ENCODE measurements around the gene MUC5B. TPM values are rescaled to one million over a fixed set of nuclear protein-coding genes. Genes with fewer than 3 reads are reported as not detected.
"Not testable (repeated sequence)": the region's sequence is repeated elsewhere in the genome, so short reads cannot be mapped to it uniquely, and the experiment has no call there.

The MUC5B gene
- total RNA-seq, 2 experiments from 2014 or later: not detected

- H3K36me3 Mint-ChIP-seq; DNase-seq; ATAC-seq (ENCODE audit: low read depth); H3K27ac Mint-ChIP-seq; H3K4me1 Mint-ChIP-seq; H3K9me3 Mint-ChIP-seq; POLR2A ChIA-PET; H3K27me3 Mint-ChIP-seq; H3K4me3 Mint-ChIP-seq: not testable (repeated sequence)
These were observed 42.6 kb downstream of the MUC5B start for GRCh38 chr11:1265480-1265879.

GRCh38 chr11:1266976-1267375 is 44.1 kb downstream of the MUC5B start:
- H3K27me3 Mint-ChIP-seq; ATAC-seq (ENCODE audit: low read depth); H3K4me3 Mint-ChIP-seq; H3K27ac Mint-ChIP-seq; POLR2A ChIA-PET; H3K9me3 Mint-ChIP-seq; DNase-seq; H3K4me1 Mint-ChIP-seq; H3K36me3 Mint-ChIP-seq: not testable (repeated sequence)

- H3K4me1 Mint-ChIP-seq: peaks cover 5% of the 10 kb centered on the region
- H3K27me3 Mint-ChIP-seq: peaks cover 2% of the 10 kb centered on the region
- no peak for ATAC-seq (ENCODE audit: low read depth)
- no peak overlapping the region for H3K27ac Mint-ChIP-seq
- peaks cover 9% of the 10 kb centered on the region for H3K9me3 Mint-ChIP-seq
- no peak overlapping the region for H3K4me3 Mint-ChIP-seq
- POLR2A ChIA-PET: no interaction called here
- DNase-seq: no peak
- peaks cover 5% of the 10 kb centered on the region for H3K36me3 Mint-ChIP-seq
These were observed 44.7 kb downstream of the MUC5B start for GRCh38 chr11:1267441-1268100.

- Mint-ChIP-seq H3K9me3 (peaks cover 6% of the 10 kb centered on the region), H3K27ac (no peak overlapping the region), H3K36me3 (peaks cover 2% of the 10 kb centered on the region), H3K4me3 (no peak overlapping the region), H3K4me1 (peaks cover 2% of the 10 kb centered on the region), H3K27me3 (peaks cover 2% of the 10 kb centered on the region)
- POLR2A ChIA-PET: no interaction called here
- DNase-seq (no peak), ATAC-seq (ENCODE audit: low read depth) (no peak)
These were observed 47.1 kb downstream of the MUC5B start for GRCh38 chr11:1269957-1270356.

GRCh38 chr11:1270476-1270875 is 47.6 kb downstream of the MUC5B start:
- ATAC-seq (ENCODE audit: low read depth) (no peak), DNase-seq (no peak)
- H3K4me3 Mint-ChIP-seq: no peak overlapping the region
- peaks cover 2% of the 10 kb centered on the region for H3K27me3 Mint-ChIP-seq
- POLR2A ChIA-PET: no interaction called here
- H3K27ac Mint-ChIP-seq: no peak overlapping the region
- peaks cover 2% of the 10 kb centered on the region for H3K36me3 Mint-ChIP-seq
- H3K4me1 Mint-ChIP-seq: peaks cover 2% of the 10 kb centered on the region
- H3K9me3 Mint-ChIP-seq: peaks cover 4% of the 10 kb centered on the region

GRCh38 chr11:1271002-1271401 is 48.1 kb downstream of the MUC5B start:
- no peak overlapping the region for H3K27ac Mint-ChIP-seq
- peaks cover 2% of the 10 kb centered on the region for H3K27me3 Mint-ChIP-seq
- H3K9me3 Mint-ChIP-seq: peaks cover 4% of the 10 kb centered on the region
- H3K4me3 Mint-ChIP-seq: no peak overlapping the region
- peaks cover 2% of the 10 kb centered on the region for H3K36me3 Mint-ChIP-seq
- ATAC-seq (ENCODE audit: low read depth) (no peak), DNase-seq (no peak)
- peaks cover 2% of the 10 kb centered on the region for H3K4me1 Mint-ChIP-seq
- POLR2A ChIA-PET: no interaction called here

GRCh38 chr11:1271406-1271805 is 48.5 kb downstream of the MUC5B start:
- Mint-ChIP-seq H3K27me3 (peaks cover 2% of the 10 kb centered on the region), H3K9me3 (peaks cover 4% of the 10 kb centered on the region), H3K4me1 (peaks cover 2% of the 10 kb centered on the region), H3K27ac (no peak overlapping the region), H3K4me3 (no peak overlapping the region), H3K36me3 (peaks cover 2% of the 10 kb centered on the region)
- DNase-seq (no peak), ATAC-seq (ENCODE audit: low read depth) (no peak)
- POLR2A ChIA-PET: no interaction called here

- Mint-ChIP-seq H3K4me3 (no peak overlapping the region), H3K4me1 (peaks cover 2% of the 10 kb centered on the region), H3K27ac (no peak overlapping the region), H3K9me3 (no peaks in the 10 kb centered on the region), H3K36me3 (no peaks in the 10 kb centered on the region), H3K27me3 (peaks cover 2% of the 10 kb centered on the region)
- POLR2A ChIA-PET: no interaction called here
- ATAC-seq (ENCODE audit: low read depth) (no peak), DNase-seq (no peak)
These were observed 49.1 kb downstream of the MUC5B start for GRCh38 chr11:1271927-1272326.

GRCh38 chr11:1272531-1272930 is 49.7 kb downstream of the MUC5B start:
- no peak overlapping the region for H3K4me3 Mint-ChIP-seq
- no peaks in the 10 kb centered on the region for H3K9me3 Mint-ChIP-seq
- no peak overlapping the region for H3K27ac Mint-ChIP-seq
- POLR2A ChIA-PET: no interaction called here
- no peaks in the 10 kb centered on the region for H3K4me1 Mint-ChIP-seq
- no peaks in the 10 kb centered on the region for H3K36me3 Mint-ChIP-seq
- ATAC-seq (ENCODE audit: low read depth): no peak
- no peak for DNase-seq
- peaks cover 2% of the 10 kb centered on the region for H3K27me3 Mint-ChIP-seq

GRCh38 chr11:1274501-1274900 is 51.6 kb downstream of the MUC5B start:
- Mint-ChIP-seq H3K36me3 (no peaks in the 10 kb centered on the region), H3K27me3 (peaks cover 2% of the 10 kb centered on the region), H3K4me3 (no peak overlapping the region), H3K4me1 (no peaks in the 10 kb centered on the region), H3K9me3 (no peaks in the 10 kb centered on the region), H3K27ac (no peak overlapping the region)
- DNase-seq: no peak
- no peak for ATAC-seq (ENCODE audit: low read depth)
- POLR2A ChIA-PET: no interaction called here

GRCh38 chr11:1275021-1275420 is 52.2 kb downstream of the MUC5B start:
- Mint-ChIP-seq H3K9me3 (no peaks in the 10 kb centered on the region), H3K36me3 (no peaks in the 10 kb centered on the region), H3K4me3 (no peak overlapping the region), H3K27ac (no peak overlapping the region), H3K27me3 (peaks cover 2% of the 10 kb centered on the region), H3K4me1 (no peaks in the 10 kb centered on the region)
- POLR2A ChIA-PET: no interaction called here
- DNase-seq: no peak
- ATAC-seq (ENCODE audit: low read depth): no peak

- no peak overlapping the region for H3K27ac Mint-ChIP-seq
- H3K36me3 Mint-ChIP-seq: no peaks in the 10 kb centered on the region
- H3K27me3 Mint-ChIP-seq: no peaks in the 10 kb centered on the region
- POLR2A ChIA-PET: interaction anchor here (1.2 kb wide), 1 partner anchor 14 kb away, joined by 3 read pairs; no protein-coding TSS in a partner anchor
- H3K9me3 Mint-ChIP-seq: no peaks in the 10 kb centered on the region
- no peak for DNase-seq
- H3K4me1 Mint-ChIP-seq: no peaks in the 10 kb centered on the region
- no peak overlapping the region for H3K4me3 Mint-ChIP-seq
- no peak for ATAC-seq (ENCODE audit: low read depth)
These were observed 53.4 kb downstream of the MUC5B start for GRCh38 chr11:1276041-1276790.

GRCh38 chr11:1276866-1277615 is 54.2 kb downstream of the MUC5B start:
- Mint-ChIP-seq H3K4me1 (no peaks in the 10 kb centered on the region), H3K36me3 (no peaks in the 10 kb centered on the region), H3K4me3 (no peak overlapping the region), H3K27me3 (no peaks in the 10 kb centered on the region), H3K27ac (no peak overlapping the region), H3K9me3 (no peaks in the 10 kb centered on the region)
- no peak for DNase-seq
- POLR2A ChIA-PET: interaction anchor here (1.2 kb wide), 1 partner anchor 15 kb away, joined by 3 read pairs; no protein-coding TSS in a partner anchor
- ATAC-seq (ENCODE audit: low read depth): no peak
